GM12878 (cell line): ENCODE data around the gene SBNO2. TPM values are rescaled to one million over a fixed set of nuclear protein-coding genes. Genes with fewer than 3 reads are reported as not detected.

Source experiments
- EP300 ChIP-seq, 2 experiments: fragments of 150-350 bp in 1 of 2; IDR thresholded peaks; 2 replicates each; pipeline ENCODE4 v1.6.1; 2011 to 2012; ENCODE audit warnings: low read depth in 2 of 2, low read length in 2 of 2, borderline replicate concordance in 1 of 2, improper control_type of control experiment in 1 of 2, inconsistent platforms in 1 of 2; ENCODE audit not compliant: control insufficient read depth in 1 of 2
- ESRRA ChIP-seq: IDR thresholded peaks from 2 replicates; pipeline ENCODE4 v1.6.1; 2012; ENCODE audit warnings: mild to moderate bottlenecking, low read length, improper control_type of control experiment
- GATAD2B ChIP-seq: fragments of 450-650 bp; conservative IDR thresholded peaks from 2 replicates; pipeline ENCODE4 v1.6.1; 2017; ENCODE audit warnings: low read depth, mild to moderate bottlenecking, moderate library complexity
- HDAC6 ChIP-seq: fragments of 200-600 bp; sonication (generic); IDR thresholded peaks from one replicate; pipeline ENCODE4 v1.8.0; 2017; ENCODE audit warnings: antibody characterized with exemption; ENCODE audit not compliant: unreplicated experiment
- LARP7 ChIP-seq: fragments of 450-650 bp; IDR thresholded peaks from 2 replicates; pipeline ENCODE4 v1.6.1; 2017; ENCODE audit warnings: mild to moderate bottlenecking
- MTA3 ChIP-seq: IDR thresholded peaks from 2 replicates; pipeline ENCODE4 v1.6.1; 2012; ENCODE audit warnings: low read length, inconsistent platforms, borderline replicate concordance
- NFIC ChIP-seq: IDR thresholded peaks from 2 replicates; pipeline ENCODE4 v1.6.1; 2012; ENCODE audit warnings: low read depth, mild to moderate bottlenecking, inconsistent platforms, low read length, moderate library complexity
- STAT1 ChIP-seq: fragments of 450-650 bp; conservative IDR thresholded peaks from 2 replicates; pipeline ENCODE4 v1.6.1; 2014; ENCODE audit warnings: antibody characterized with exemption, mild to moderate bottlenecking
- polyA plus RNA-seq, 11 experiments: library from polyadenylated mRNA; depleted of rRNA in 4 of 11; unstranded in 6 of 11; stranded (reverse) in 5 of 11; fragments of >200 nt; fragmentation: Nextera tagmentation in 4 of 11; fragmentation: Illumina TruSeq in 1 of 11; extraction: Ambion mirVana in 4 of 11; extraction: Trizol in 1 of 11; gene quantifications; 1 replicate in 1 of 11; 2 replicates in 10 of 11; pipeline versions ENCODE4 v1.2.1 to v1.2.3, GENCODE V29; 2011 to 2016; ENCODE audit warnings: inconsistent platforms in 2 of 11, missing spikeins in 2 of 11, low read depth in 1 of 11
- total RNA-seq, 4 experiments: library from RNA; depleted of rRNA in 3 of 4; stranded (reverse); fragments of >200 nt in 3 of 4; fragmentation: Illumina TruSeq in 1 of 4; extraction: Trizol in 1 of 4; gene quantifications; 2 replicates each; pipeline versions ENCODE4 v1.2.1 to v1.2.3, GENCODE V29; 2013 to 2021
- TF ChIP-seq, protein P1 (sequence below): IDR thresholded peaks from 2 replicates; pipeline ENCODE4 v1.6.1; 2011; ENCODE audit warnings: mild to moderate bottlenecking, low read depth, low read length, moderate library complexity; ENCODE audit not compliant: insufficient replicate concordance
- TF ChIP-seq, protein P2 (sequence below): IDR thresholded peaks from 2 replicates; pipeline ENCODE4 v1.6.1; 2012; ENCODE audit warnings: low read depth, low read length, improper control_type of control experiment

The SBNO2 gene
- total and polyA plus RNA-seq, 10 of the 15 experiments (the other 5 are each of a cell fraction or from before 2014, with no cell fraction given), result 0.08 to 44.6 (median 5.4) TPM

DNA sequence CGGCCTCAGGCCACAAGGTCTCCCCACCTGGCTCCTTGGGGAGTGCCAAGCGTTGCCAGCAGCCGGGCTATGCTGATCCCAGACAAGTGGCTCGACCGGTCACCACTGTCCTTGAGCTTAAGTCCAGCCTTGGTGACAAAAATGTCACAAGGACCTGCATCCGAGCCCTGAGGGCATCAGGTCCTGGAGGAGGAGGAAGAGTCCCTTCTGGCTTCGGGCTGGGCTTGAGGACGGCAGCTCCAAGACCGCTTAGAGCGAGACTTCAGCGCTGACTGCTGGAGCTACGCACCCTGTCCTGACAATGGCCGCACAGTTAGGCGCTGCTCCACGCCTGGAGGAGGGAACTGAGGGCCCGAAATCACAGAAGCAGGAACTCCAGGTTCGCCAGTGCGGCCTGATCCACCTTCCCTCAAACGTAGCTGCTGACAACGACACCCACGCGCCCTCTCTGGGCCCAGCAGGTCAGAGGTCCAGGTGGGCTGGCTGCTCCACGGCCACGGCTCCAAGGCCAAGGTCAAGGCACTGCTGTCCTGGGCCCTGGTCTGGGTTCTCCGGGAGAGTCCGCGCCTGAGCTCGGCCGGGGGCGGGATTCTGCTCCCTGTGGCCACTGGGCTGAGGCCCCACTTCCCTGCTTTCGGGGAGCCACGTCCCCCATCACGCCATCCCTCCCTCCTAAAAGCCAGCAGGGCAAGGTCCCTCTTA is 7.0 kb downstream of the SBNO2 start (continued):
- TF ChIP-seq, protein P1, sequence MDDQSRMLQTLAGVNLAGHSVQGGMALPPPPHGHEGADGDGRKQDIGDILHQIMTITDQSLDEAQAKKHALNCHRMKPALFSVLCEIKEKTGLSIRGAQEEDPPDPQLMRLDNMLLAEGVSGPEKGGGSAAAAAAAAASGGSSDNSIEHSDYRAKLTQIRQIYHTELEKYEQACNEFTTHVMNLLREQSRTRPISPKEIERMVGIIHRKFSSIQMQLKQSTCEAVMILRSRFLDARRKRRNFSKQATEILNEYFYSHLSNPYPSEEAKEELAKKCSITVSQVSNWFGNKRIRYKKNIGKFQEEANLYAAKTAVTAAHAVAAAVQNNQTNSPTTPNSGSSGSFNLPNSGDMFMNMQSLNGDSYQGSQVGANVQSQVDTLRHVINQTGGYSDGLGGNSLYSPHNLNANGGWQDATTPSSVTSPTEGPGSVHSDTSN, result no peak
- TF ChIP-seq, protein P2, sequence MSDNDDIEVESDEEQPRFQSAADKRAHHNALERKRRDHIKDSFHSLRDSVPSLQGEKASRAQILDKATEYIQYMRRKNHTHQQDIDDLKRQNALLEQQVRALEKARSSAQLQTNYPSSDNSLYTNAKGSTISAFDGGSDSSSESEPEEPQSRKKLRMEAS, result no peak
- no peak for TF ChIP-seq STAT1
- TF ChIP-seq EP300 (IDR thresholded peaks at IDR 0.05; ENCODE audit: borderline replicate concordance in 1 of 2, control insufficient read depth in 1 of 2, low read depth in 2 of 2, low read length in 2 of 2), result no peak
- no peak for TF ChIP-seq HDAC6
- no peak for TF ChIP-seq ESRRA
- TF ChIP-seq GATAD2B, result no peak
- TF ChIP-seq NFIC, result no peak
- no peak for TF ChIP-seq MTA3
- no peak for TF ChIP-seq LARP7
